ENCODE data around the gene RNF44.
"Not testable (repeated sequence)": the region's sequence is repeated elsewhere in the genome, so short reads cannot be mapped to it uniquely, and the experiment has no call there.

RNF44 gene

DNA sequence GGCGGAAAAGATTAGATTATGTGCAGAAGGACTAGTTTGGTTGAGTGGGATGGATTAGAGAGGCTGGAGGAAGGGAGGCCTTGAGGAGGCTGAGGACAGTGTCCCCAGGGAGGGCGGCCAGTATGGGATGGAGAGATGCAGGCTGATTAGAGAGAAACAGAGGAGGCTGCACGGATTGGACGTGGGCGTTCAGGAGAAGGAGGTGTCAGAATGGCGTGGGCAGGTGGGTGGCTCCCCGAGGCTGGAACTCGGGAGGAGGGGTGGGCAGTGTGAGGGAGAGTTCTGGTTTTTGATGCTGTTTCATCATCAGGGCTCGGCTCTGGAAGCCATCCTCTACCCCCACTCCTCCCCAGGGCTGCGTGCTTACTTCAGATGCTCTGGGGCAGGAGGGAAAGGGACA is 25.0 kb upstream of the RNF44 start:
- H3K9ac ChIP-seq (ENCODE audit: low read depth, low read length) = no peak overlapping the region
- no peaks in the 10 kb centered on the region for H3K36me3 ChIP-seq (ENCODE audit: insufficient read depth, low read length)
- no peaks in the 10 kb centered on the region for H3K9me3 ChIP-seq (ENCODE audit: control insufficient read depth, insufficient read depth, low read length)
- H3K4me1 ChIP-seq (ENCODE audit: insufficient read depth, low read length) = no peaks in the 10 kb centered on the region; the same call in 1 of the 2 replicates

DNA sequence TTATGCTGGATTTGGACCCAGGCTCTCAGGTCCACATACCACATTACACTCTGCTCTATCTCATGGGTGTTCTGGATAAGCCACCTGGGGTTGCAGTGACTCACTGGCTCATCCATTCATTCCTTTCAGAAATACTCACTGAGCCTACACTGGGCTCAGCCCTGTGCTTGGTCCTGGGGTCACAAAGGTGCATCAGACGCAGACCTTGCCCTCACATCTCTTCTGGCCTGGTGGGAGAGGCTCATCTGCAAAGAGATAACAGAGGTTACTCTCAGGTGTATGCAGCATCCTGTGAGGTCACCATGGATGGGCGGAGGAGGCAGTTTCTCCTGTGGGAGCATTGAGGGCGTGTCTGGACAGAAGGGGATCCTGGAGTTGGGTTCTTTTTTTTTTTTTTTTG is 24.1 kb upstream of the RNF44 start:
- no peaks in the 10 kb centered on the region for H3K36me3 ChIP-seq (ENCODE audit: insufficient read depth, low read length)
- H3K4me1 ChIP-seq (ENCODE audit: insufficient read depth, low read length) = no peaks in the 10 kb centered on the region; the same call in 1 of the 2 replicates
- no peaks in the 10 kb centered on the region for H3K9me3 ChIP-seq (ENCODE audit: control insufficient read depth, insufficient read depth, low read length)
- H3K9ac ChIP-seq (ENCODE audit: low read depth, low read length) = no peak overlapping the region

DNA sequence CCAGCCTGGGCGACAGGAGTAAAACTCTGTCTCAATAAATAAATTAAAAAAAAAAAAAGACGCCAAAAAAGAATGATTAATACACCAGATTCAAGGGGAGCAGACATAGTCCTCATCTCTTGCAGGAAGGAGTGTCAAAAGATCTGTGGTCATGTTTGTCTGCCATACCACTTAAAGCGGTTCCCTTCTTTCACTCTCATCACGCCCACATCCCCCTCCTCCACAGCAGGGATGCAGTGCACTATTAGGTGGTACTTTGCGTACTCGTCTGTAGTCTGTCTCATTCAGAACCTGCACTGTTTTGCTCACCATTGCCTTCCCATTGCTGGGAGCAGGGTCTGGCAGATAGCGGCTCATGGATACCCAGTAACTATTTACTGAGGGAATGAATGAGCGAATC is 23.2 kb upstream of the RNF44 start:
- Histone ChIP-seq H3K36me3 (ENCODE audit: insufficient read depth, low read length) (no peaks in the 10 kb centered on the region), H3K9ac (ENCODE audit: low read depth, low read length) (no peak overlapping the region), H3K9me3 (ENCODE audit: control insufficient read depth, insufficient read depth, low read length) (no peaks in the 10 kb centered on the region), H3K4me1 (ENCODE audit: insufficient read depth, low read length) (no peaks in the 10 kb centered on the region; the same call in 1 of the 2 replicates)

- Histone ChIP-seq H3K9ac (ENCODE audit: low read depth, low read length) (no peak overlapping the region), H3K36me3 (ENCODE audit: insufficient read depth, low read length) (no peaks in the 10 kb centered on the region), H3K4me1 (ENCODE audit: insufficient read depth, low read length) (no peaks in the 10 kb centered on the region; the same call in 1 of the 2 replicates), H3K9me3 (ENCODE audit: control insufficient read depth, insufficient read depth, low read length) (no peaks in the 10 kb centered on the region)
These were observed 22.5 kb upstream of the RNF44 start for GRCh38 chr5:176559683-176560082.

GRCh38 chr5:176557846-176558245 is 20.6 kb upstream of the RNF44 start:
- no peaks in the 10 kb centered on the region for H3K36me3 ChIP-seq (ENCODE audit: insufficient read depth, low read length)
- no peaks in the 10 kb centered on the region for H3K9me3 ChIP-seq (ENCODE audit: control insufficient read depth, insufficient read depth, low read length)
- H3K9ac ChIP-seq (ENCODE audit: low read depth, low read length) = no peak overlapping the region
- H3K4me1 ChIP-seq (ENCODE audit: insufficient read depth, low read length) = peaks cover 12% of the 10 kb centered on the region

GRCh38 chr5:176553260-176554085 is 16.3 kb upstream of the RNF44 start:
- Histone ChIP-seq H3K9me3 (ENCODE audit: control insufficient read depth, insufficient read depth, low read length) (no peaks in the 10 kb centered on the region), H3K4me1 (ENCODE audit: insufficient read depth, low read length) (peaks cover 12% of the 10 kb centered on the region), H3K9ac (ENCODE audit: low read depth, low read length) (no peak overlapping the region), H3K36me3 (ENCODE audit: insufficient read depth, low read length) (no peaks in the 10 kb centered on the region)

DNA sequence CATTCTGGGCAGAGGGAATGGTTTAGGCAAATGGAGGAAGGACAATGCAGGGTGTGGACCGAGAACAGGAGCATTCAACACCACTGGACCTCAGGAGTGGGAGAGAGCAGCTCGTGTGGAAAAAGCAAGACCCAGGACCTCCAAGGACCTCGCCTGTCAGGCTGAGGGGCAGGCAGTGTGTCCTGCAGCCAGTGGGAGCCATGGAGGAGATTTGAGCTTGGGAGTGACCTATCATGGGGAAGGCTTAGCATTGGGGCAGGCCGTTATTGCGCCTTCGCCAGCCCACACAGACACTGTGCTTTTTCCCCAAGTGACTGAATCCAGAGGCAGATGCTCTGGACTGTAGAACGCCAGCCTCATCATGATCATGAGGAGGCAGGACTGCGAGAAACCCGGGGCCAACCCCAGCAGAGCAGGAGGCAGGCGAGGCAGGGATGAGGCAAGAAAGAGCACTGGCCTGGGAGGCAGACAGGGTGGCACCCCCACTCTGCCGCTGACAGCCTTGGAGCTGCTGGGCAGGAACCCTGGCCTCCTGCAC is 15.2 kb upstream of the RNF44 start:
- Histone ChIP-seq H3K4me1 (ENCODE audit: insufficient read depth, low read length) (peaks cover 12% of the 10 kb centered on the region), H3K9me3 (ENCODE audit: control insufficient read depth, insufficient read depth, low read length) (no peaks in the 10 kb centered on the region), H3K9ac (ENCODE audit: low read depth, low read length) (no peak overlapping the region), H3K36me3 (ENCODE audit: insufficient read depth, low read length) (no peaks in the 10 kb centered on the region)

DNA sequence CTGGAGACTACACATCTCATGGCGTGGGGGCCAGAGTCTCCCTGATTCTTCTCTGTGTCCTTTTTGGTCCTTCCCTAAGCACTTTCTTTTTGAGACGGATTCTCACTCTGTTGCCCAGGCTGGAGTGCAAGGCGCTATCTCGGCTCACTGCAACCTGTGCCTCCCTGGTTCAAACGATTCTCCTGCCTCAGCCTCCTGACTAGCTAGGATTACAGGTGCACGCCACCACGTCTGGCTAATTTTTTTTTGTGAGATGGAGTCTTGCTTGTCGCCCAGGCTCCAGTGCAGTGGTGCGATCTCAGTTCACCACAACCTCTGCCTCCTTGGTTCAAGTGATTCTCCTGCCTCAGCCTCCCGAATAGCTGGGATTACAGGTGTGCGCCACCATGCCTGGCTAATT is 13.7 kb upstream of the RNF44 start:
- H3K9me3 ChIP-seq (ENCODE audit: control insufficient read depth, insufficient read depth, low read length); H3K36me3 ChIP-seq (ENCODE audit: insufficient read depth, low read length); H3K9ac ChIP-seq (ENCODE audit: low read depth, low read length): not testable (repeated sequence)
- H3K4me1 ChIP-seq (ENCODE audit: insufficient read depth, low read length) = peaks cover 12% of the 10 kb centered on the region

- H3K9me3 ChIP-seq (ENCODE audit: control insufficient read depth, insufficient read depth, low read length) = no peaks in the 10 kb centered on the region
- H3K4me1 ChIP-seq (ENCODE audit: insufficient read depth, low read length) = peaks cover 12% of the 10 kb centered on the region
- H3K9ac ChIP-seq (ENCODE audit: low read depth, low read length) = no peak overlapping the region
- H3K36me3 ChIP-seq (ENCODE audit: insufficient read depth, low read length) = no peaks in the 10 kb centered on the region
These were observed 13.2 kb upstream of the RNF44 start for GRCh38 chr5:176550275-176550831.

DNA sequence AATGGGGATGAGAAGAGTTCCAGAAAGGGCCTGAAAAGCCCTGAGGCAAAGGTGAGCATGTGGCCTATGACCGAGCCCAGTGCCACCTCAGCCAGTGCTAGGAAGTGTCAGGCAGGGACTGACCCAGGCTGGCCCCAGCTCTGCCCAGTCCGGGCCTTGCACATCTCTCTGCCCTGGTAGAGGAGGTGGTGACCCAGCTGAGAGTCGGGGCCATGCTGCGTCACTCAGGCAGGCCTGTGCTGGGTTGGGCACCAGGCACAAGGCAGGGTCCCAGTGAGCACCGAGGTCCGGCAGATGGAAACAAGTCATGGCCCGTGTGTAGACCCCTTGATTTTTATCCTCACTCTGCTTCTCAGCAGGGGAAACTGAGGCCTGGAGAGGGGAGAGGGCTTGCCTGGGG is 12.7 kb upstream of the RNF44 start:
- Histone ChIP-seq H3K9me3 (ENCODE audit: control insufficient read depth, insufficient read depth, low read length) (no peaks in the 10 kb centered on the region), H3K36me3 (ENCODE audit: insufficient read depth, low read length) (no peaks in the 10 kb centered on the region), H3K4me1 (ENCODE audit: insufficient read depth, low read length) (peaks cover 12% of the 10 kb centered on the region), H3K9ac (ENCODE audit: low read depth, low read length) (no peak overlapping the region)

DNA sequence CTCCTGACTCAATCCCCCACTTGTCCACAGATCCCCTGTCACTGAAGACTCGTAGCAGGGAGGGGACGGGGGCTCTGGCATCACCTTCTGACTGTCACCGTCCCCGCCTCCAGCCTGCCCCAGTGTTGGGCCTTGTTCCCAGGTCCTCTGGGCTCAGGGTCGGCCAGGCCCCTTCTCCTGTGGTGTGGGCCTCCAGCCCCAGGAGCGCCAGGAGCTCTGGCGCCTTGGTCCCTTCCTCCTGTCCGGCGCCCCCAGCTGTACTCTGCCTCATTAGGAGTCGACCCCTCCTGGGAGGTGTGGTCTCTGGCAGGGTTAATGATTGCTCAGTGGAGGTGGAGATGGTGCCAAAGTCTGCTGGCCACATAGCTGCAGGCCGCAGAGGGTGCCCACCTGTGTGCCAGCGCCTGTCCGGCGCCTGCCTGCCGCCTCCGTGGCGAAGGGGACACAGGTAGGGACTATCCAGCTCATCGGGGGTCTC is 11.8 kb upstream of the RNF44 start, which contains the start of gene CDHR2:
Gene CDHR2, plus strand, starts transcription at position 376 of the 478 bp plus-strand sequence. CDS start 16,011 bp downstream, outside the sequence.
- Histone ChIP-seq H3K36me3 (ENCODE audit: insufficient read depth, low read length) (no peaks in the 10 kb centered on the region), H3K4me1 (ENCODE audit: insufficient read depth, low read length) (peaks cover 9% of the 10 kb centered on the region), H3K9me3 (ENCODE audit: control insufficient read depth, insufficient read depth, low read length) (no peaks in the 10 kb centered on the region), H3K9ac (ENCODE audit: low read depth, low read length) (no peak within 1 kb of the TSS)

GRCh38 chr5:176547802-176548201 is 10.6 kb upstream of the RNF44 start:
- H3K9ac ChIP-seq (ENCODE audit: low read depth, low read length) = no peak overlapping the region
- H3K36me3 ChIP-seq (ENCODE audit: insufficient read depth, low read length) = no peaks in the 10 kb centered on the region
- no peaks in the 10 kb centered on the region; the same call in 1 of the 2 replicates for H3K4me1 ChIP-seq (ENCODE audit: insufficient read depth, low read length)
- no peaks in the 10 kb centered on the region for H3K9me3 ChIP-seq (ENCODE audit: control insufficient read depth, insufficient read depth, low read length)

DNA sequence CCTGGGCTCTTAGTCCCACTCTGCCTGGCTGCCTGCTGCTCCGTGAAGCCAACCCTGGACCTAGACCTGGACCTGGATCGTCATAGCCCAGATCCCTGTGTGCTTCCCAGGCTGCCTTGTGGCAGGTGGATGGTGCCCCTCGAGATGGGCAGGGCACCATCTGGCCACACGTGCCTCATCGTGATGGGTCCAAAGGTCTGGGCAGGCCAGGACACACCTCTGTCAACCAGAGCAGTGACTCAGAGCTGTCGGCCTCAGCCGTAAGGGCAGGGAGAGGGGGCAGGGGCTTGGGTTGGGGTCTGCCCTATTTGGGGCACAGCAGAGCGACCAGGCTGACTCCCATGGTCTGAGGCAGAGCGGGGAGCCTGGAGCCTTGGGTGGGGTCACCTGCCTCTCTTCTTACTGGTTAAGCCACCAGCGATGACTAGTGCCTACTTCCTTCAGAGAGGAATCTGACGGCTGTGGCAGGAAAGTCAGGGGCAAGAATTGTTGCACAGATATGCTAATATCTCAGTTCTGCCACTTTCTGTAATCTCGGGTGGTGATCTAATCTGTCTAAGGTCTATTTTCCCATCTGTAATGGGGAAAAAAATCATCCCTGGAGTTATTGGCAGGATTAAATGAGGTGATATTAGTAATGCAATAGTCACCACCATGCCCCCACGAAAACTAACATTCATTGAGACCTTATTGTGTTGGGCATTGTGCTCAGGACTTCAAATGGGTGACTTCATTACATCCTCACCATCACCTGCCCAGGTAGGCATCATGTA is 8.7 kb upstream of the RNF44 start:
- H3K4me1 ChIP-seq (ENCODE audit: insufficient read depth, low read length) = peaks cover 11% of the 10 kb centered on the region
- no peaks in the 10 kb centered on the region for H3K36me3 ChIP-seq (ENCODE audit: insufficient read depth, low read length)
- H3K9ac ChIP-seq (ENCODE audit: low read depth, low read length) = no peak overlapping the region
- no peaks in the 10 kb centered on the region for H3K9me3 ChIP-seq (ENCODE audit: control insufficient read depth, insufficient read depth, low read length)

GRCh38 chr5:176545388-176545736 is 8.2 kb upstream of the RNF44 start:
- Histone ChIP-seq H3K4me1 (ENCODE audit: insufficient read depth, low read length) (peaks cover 16% of the 10 kb centered on the region), H3K9ac (ENCODE audit: low read depth, low read length) (no peak overlapping the region), H3K36me3 (ENCODE audit: insufficient read depth, low read length) (no peaks in the 10 kb centered on the region), H3K9me3 (ENCODE audit: control insufficient read depth, insufficient read depth, low read length) (no peaks in the 10 kb centered on the region)
